GM23248 (cell line): ENCODE measurements around the gene ZNF827. TPM values are rescaled to one million over a fixed set of nuclear protein-coding genes. Genes with fewer than 3 reads are reported as not detected.

Experiments used
- DNase-seq: peaks from one replicate; pipeline ENCODE4 v3.0.0-alpha.2; 2015
- H2AFZ ChIP-seq: fragments of 200-600 bp; sonication (generic); 2 replicates; pipeline ENCODE4 v1.6.1; 2016; ENCODE audit warnings: antibody characterized with exemption
- H3F3A ChIP-seq: fragments of 200-600 bp; sonication (generic); 2 replicates; pipeline ENCODE4 v1.6.1; 2016; ENCODE audit warnings: mild to moderate bottlenecking, antibody characterized with exemption, mixed run types; ENCODE audit not compliant: insufficient read depth
- H3K27ac ChIP-seq: fragments of 200-600 bp; sonication (generic); 2 replicates; pipeline ENCODE4 v1.5.1; 2016; ENCODE audit warnings: mild to moderate bottlenecking
- H3K27me3 ChIP-seq: fragments of 200-600 bp; sonication (generic); replicated peaks from 2 replicates; pipeline ENCODE4 v1.6.1; 2016; ENCODE audit warnings: mild to moderate bottlenecking; ENCODE audit not compliant: insufficient read depth
- H3K36me3 ChIP-seq: fragments of 200-600 bp; sonication (generic); 2 replicates; pipeline ENCODE4 v1.6.1; 2016; ENCODE audit warnings: low read depth, mild to moderate bottlenecking
- H3K4me1 ChIP-seq: fragments of 200-600 bp; sonication (generic); 2 replicates; pipeline ENCODE4 v1.6.1; 2016; ENCODE audit warnings: mild to moderate bottlenecking; ENCODE audit not compliant: insufficient read depth
- H3K4me2 ChIP-seq: fragments of 200-600 bp; sonication (generic); one replicate; pipeline ENCODE4 v1.6.1; 2016; ENCODE audit warnings: mild to moderate bottlenecking; ENCODE audit not compliant: unreplicated experiment
- H3K4me3 ChIP-seq: fragments of 200-600 bp; sonication (generic); 2 replicates; pipeline ENCODE4 v1.5.1; 2016; ENCODE audit warnings: mild to moderate bottlenecking
- H3K79me2 ChIP-seq: fragments of 200-600 bp; sonication (generic); 2 replicates; pipeline ENCODE4 v1.6.1; 2016; ENCODE audit warnings: mild to moderate bottlenecking; ENCODE audit not compliant: insufficient read depth
- H3K9ac ChIP-seq: fragments of 200-600 bp; sonication (generic); 2 replicates; pipeline ENCODE4 v1.6.1; 2016; ENCODE audit warnings: mild to moderate bottlenecking
- H3K9me2 ChIP-seq: fragments of 200-600 bp; sonication (generic); 2 replicates; pipeline ENCODE4 v1.6.1; 2016; ENCODE audit warnings: mixed run types, mild to moderate bottlenecking, moderate library complexity; ENCODE audit not compliant: insufficient read depth
- H3K9me3 ChIP-seq: fragments of 200-600 bp; sonication (generic); one replicate; pipeline ENCODE4 v1.6.1; 2017; ENCODE audit warnings: low read depth
- H4K20me1 ChIP-seq: fragments of 200-600 bp; sonication (generic); 2 replicates; pipeline ENCODE4 v1.6.0; 2016; ENCODE audit not compliant: insufficient read depth
- EZH2 ChIP-seq: fragments of 200-600 bp; sonication (generic); IDR thresholded peaks from 2 replicates; pipeline ENCODE4 v1.6.1; 2018; ENCODE audit warnings: antibody characterized with exemption, mild to moderate bottlenecking; ENCODE audit not compliant: insufficient read depth, poor library complexity, severe bottlenecking
- EZH2phosphoT487 ChIP-seq: fragments of 200-600 bp; sonication (generic); IDR thresholded peaks from 2 replicates; pipeline ENCODE4 v1.6.1; 2018; ENCODE audit warnings: antibody characterized with exemption, moderate library complexity, mild to moderate bottlenecking, low read depth; ENCODE audit not compliant: insufficient read depth
- WGBS, 2 experiments: methylation state at CpG; one replicate each; pipeline ENCODE4 v1.1.6; 2015 to 2017; ENCODE audit warnings: low lambda C conversion rate in 2 of 2, low coverage in 1 of 2; ENCODE audit errors: missing lambda C conversion rate in 2 of 2; 5-methylcytosine and 5-hydroxymethylcytosine counted together
- in situ Hi-C: fragments of 300-500 bp; cut with MboI; formaldehyde crosslinking; loops from 2 replicates; pipeline ENCODE4 v1.15.0; 2020
- polyA plus RNA-seq: library from polyadenylated mRNA; unstranded; fragments of >200 nt; fragmentation: Nextera tagmentation; extraction: Ambion mirVana; gene quantifications from 2 replicates; pipeline ENCODE4 v1.2.1, GENCODE V29; 2016
- total RNA-seq: library from RNA; depleted of rRNA; stranded (reverse); fragments of >200 nt; shearing (Covaris generic); gene quantifications from 2 replicates; pipeline ENCODE4 v1.2.3, GENCODE V29; 2014

ZNF827 gene
- total and polyA plus RNA-seq, 2 experiments from 2014 or later, result 5.0 to 10.1 TPM

DNA sequence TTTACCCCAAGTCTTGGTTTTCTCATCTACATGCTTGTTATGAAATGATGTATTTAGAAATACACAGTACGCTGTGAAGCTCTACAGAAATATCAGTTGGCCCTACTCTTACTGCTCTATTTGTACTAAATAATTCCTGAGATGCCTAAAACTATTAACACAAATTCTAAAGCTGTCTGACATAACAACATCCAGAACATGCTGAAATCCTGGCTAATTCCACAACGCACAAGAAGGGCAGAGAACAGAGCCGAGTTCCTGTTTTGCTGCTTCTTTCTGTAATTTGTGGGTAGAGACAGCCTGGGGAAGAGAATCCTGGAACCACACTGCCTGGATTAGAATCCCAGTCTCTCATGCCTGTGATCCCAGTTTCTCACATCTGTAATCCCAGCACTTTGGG is 59.0 kb downstream of the ZNF827 start:
- Histone ChIP-seq H3F3A (no peaks in the 10 kb centered on the region; the same call in 1 of the 2 replicates), H2AFZ (no peak overlapping the region), H3K27ac (no peak overlapping the region), H3K4me1 (peaks cover 10% of the 10 kb centered on the region), H4K20me1 (no peaks in the 10 kb centered on the region), H3K9ac (no peak overlapping the region), H3K36me3 (0 out of 2 replicates have a peak, but pooled peaks cover 6% of the 10 kb centered on the region), H3K9me3 (no peaks in the 10 kb centered on the region), H3K27me3 (no peaks in the 10 kb centered on the region), H3K4me2 (no peak overlapping the region), H3K79me2 (peaks cover 47% of the 10 kb centered on the region), H3K9me2 (no peaks in the 10 kb centered on the region), H3K4me3 (no peak overlapping the region)
- 77 to 81% methylated on average over 3 of the region's 3 CpGs for WGBS, 2 experiments
- no peak for DNase-seq
- in situ Hi-C loops, result no loop called here
- TF ChIP-seq EZH2, result no peak
- TF ChIP-seq EZH2phosphoT487, result no peak

DNA sequence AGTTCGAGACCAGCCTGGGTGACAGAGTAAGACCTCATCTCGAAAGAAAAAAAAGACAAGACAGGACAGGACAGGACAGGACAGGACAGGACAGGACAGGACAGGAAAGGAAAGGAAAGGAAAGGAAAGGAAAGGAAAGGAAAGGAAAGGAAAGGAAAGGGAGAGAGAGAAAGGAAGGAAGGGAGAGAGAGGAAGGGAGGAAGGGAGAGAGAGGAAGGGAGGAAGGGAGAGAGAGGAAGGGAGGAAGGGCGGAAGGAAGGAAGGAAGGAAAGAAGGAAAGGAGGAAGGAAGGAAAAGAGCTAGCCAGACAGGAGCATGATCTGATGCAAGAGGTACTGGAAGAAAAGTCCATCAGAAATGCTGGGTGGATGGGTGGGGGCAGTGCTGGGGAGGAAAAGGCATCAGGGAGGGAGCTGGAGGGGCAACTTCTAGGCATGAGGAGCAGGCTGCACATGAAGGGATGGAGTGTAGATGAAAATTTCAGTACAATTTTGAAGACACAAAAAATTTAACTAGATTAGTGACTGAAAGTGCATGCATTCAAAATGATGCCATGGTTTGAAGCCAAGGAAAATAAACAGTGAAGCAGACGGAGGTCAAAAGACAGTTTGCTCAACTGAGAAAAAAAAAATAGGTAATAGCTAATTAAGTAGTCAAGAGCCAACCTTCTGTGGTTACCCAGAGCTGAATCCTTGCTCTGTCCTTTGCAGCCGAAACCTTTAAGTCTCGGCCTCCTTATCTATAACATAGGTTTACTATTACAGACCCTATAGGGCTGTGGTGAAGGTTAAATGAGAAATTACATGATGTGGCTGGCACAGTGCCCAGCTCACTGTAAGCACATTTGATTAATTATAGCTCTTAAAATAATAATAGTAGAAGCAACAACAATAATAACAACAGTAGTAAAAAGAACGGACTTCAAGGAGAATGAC is 59.9 kb downstream of the ZNF827 start:
- no peaks in the 10 kb centered on the region for H4K20me1 ChIP-seq
- H3K9ac ChIP-seq, result no peak overlapping the region
- in situ Hi-C loops, result no loop called here
- 0 out of 2 replicates have a peak, but pooled peaks cover 6% of the 10 kb centered on the region for H3K36me3 ChIP-seq
- no peaks in the 10 kb centered on the region for H3K9me3 ChIP-seq
- H3K27ac ChIP-seq, result no peak overlapping the region
- peaks cover 10% of the 10 kb centered on the region for H3K4me1 ChIP-seq
- no peaks in the 10 kb centered on the region; the same call in 1 of the 2 replicates for H3F3A ChIP-seq
- 88 to 89% methylated on average over 7 of the region's 7 CpGs for WGBS, 2 experiments
- peaks cover 44% of the 10 kb centered on the region for H3K79me2 ChIP-seq
- peak; percentile 38 for DNase-seq
- H3K4me2 ChIP-seq, result no peak overlapping the region
- TF ChIP-seq EZH2phosphoT487 (no peak), EZH2 (no peak)
- H3K27me3 ChIP-seq, result no peaks in the 10 kb centered on the region
- no peaks in the 10 kb centered on the region for H3K9me2 ChIP-seq
- no peak overlapping the region for H3K4me3 ChIP-seq
- no peak overlapping the region for H2AFZ ChIP-seq

DNA sequence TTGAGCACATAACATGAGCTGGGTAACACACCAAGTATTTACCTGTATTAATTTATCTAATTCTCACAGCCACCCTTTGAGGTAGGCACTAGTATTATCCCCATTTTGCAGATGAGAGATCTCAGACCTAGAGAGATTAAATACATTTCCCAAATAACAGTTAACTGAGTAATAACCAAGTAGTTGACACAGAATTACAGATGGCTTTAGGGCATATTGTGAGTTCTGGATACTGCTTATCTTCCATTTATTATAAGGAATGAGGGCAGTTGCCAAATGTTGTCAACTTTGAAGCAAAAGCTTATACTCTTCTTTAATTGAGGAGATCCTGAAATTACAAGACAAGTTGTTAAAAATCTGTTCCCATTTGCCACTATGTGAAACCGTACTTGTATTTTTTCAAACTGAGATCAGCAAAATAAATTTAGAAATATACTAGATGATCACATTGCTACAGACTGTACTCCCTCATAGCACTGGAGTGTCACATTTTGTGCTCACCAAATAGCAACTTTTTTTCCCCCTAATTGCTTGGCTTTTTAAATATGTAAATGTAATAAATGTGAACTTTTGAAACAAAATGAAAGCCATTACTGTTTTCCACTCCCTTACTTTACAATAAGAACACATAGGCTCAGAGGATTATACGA is 62.0 kb downstream of the ZNF827 start:
- no peak for DNase-seq
- H3F3A ChIP-seq, result no peaks in the 10 kb centered on the region; the same call in 1 of the 2 replicates
- H3K4me1 ChIP-seq, result peaks cover 10% of the 10 kb centered on the region
- 98 to 99% methylated on average over 2 of the region's 2 CpGs for WGBS, 2 experiments
- no peak overlapping the region for H3K4me3 ChIP-seq
- no peak overlapping the region for H3K9ac ChIP-seq
- no peak overlapping the region for H2AFZ ChIP-seq
- no peaks in the 10 kb centered on the region for H3K9me2 ChIP-seq
- no peaks in the 10 kb centered on the region for H4K20me1 ChIP-seq
- no peaks in the 10 kb centered on the region for H3K9me3 ChIP-seq
- no peaks in the 10 kb centered on the region for H3K27me3 ChIP-seq
- in situ Hi-C loops, result no loop called here
- H3K79me2 ChIP-seq, result peaks cover 33% of the 10 kb centered on the region
- 0 out of 2 replicates have a peak, but pooled peaks cover 6% of the 10 kb centered on the region for H3K36me3 ChIP-seq
- TF ChIP-seq EZH2phosphoT487 (no peak), EZH2 (no peak)
- no peak overlapping the region for H3K4me2 ChIP-seq
- H3K27ac ChIP-seq, result no peak overlapping the region

DNA sequence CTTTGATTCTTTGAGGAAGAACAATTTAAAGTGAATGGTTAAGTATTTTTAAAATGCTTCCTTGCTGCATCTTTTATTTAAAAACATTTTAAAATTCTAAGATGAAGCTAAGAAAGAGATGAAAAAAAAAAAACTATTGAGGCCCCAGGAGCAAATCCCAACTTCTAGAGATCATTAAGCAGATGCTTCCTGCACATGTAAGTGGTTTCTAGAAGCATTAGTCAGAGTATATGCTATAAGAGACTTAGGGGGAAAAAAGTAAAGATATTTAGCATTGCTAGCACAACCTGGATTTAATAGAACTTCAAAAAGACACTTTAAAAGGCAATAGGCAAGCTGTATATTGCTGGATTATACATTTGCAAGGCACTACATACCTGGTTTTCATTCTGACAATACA is 64.7 kb downstream of the ZNF827 start:
- Histone ChIP-seq H3K36me3 (0 out of 2 replicates have a peak, but pooled peaks cover 6% of the 10 kb centered on the region), H3K4me3 (no peak overlapping the region), H3K27ac (no peak overlapping the region), H3K4me1 (peaks cover 8% of the 10 kb centered on the region), H3K9me3 (no peaks in the 10 kb centered on the region), H3K9me2 (no peaks in the 10 kb centered on the region), H4K20me1 (no peaks in the 10 kb centered on the region), H3K4me2 (no peak overlapping the region), H3K79me2 (peaks cover 14% of the 10 kb centered on the region; the same call in 1 of the 2 replicates), H2AFZ (no peak overlapping the region), H3K27me3 (no peaks in the 10 kb centered on the region), H3F3A (no peaks in the 10 kb centered on the region), H3K9ac (no peak overlapping the region)
- TF ChIP-seq EZH2phosphoT487, result no peak
- no peak for TF ChIP-seq EZH2
- in situ Hi-C loops, result no loop called here
- no peak for DNase-seq
